ENCODE data around the gene TNNI2. TPM values are rescaled to one million over a fixed set of nuclear protein-coding genes. Genes with fewer than 3 reads are reported as not detected.

TNNI2 gene
- total RNA-seq, 1 donor from 2014 or later, result not detected

GRCh38 chr11:1832920-1833295 is 5.9 kb upstream of the TNNI2 start:
- no peak for DNase-seq (ENCODE audit: low read depth, low spot score)

DNA sequence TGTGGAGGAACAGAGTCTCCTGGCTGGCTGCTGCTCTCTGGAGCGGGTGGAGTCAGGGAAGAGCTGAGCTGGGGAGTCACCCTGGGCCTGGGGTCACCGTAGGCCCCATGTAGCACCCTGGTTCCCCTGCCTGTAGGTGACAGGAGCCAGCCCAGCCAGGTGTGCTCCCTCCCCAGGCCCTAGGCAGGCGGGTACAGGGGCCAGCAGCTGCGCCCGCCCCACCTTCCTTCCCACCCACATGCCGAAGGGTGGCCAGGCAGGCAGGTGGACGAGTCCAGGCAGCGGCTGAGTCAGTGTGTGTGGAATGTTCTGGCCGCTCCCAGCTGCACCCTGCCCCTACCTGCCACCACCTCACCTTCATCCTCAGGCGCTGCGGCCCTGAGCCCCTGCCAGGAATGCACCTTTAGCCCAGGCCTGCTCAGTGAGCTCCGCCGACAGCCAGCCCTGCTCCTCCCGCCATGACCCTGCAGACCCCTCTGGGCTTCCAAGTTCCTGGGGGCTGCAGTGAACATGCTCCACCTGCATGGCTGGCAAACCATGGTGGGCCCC is 4.6 kb upstream of the TNNI2 start:
- DNase-seq (ENCODE audit: low read depth, low spot score), result no peak

DNA sequence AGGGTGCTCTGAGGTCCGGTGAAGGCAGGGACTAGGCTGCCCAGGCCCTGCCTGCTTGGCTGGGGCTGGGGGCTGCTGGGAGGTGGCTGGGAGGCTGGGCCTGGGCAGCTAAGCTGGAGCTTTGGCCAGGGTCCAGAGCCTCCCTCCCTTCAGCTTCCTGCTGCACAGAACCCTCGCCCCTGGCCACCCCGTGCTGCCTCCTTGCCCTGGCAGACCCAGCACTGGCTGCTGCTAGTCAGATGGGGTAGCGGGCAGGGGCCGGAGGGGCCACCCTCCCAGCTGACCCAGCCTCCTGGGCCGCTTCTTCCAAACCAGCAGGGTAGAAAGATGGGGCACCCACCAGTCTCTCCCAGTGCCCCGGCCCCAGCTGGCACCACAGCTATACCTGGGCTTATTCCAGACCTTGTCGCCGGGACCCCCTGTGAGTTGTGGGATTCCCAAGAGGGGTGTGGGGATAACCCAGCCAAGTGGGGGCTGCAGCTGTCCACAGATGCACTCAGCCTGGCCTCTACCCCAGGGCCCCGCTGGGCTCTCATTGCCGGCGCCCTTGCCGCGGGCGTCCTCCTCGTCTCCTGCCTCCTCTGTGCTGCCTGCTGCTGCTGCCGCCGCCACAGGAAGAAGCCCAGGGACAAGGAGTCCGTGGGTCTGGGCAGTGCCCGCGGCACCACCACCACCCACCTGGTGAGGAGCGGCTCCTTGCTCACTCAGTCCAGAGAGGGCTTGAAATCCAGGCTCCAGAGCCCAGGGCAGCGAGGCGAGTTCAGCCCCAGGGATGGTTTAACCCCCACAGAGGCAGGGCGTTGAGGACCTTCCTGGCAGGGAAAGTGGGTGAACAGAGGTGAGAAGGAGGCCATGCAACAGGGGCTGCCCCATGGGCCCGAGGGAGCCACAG is 3.8 kb upstream of the TNNI2 start, which contains the start of gene SYT8:
Gene SYT8 (plus strand): TSS at position 212 of the 892 bp plus-strand sequence. CDS start 116 bp downstream, at position 328.
- no peak for DNase-seq (ENCODE audit: low read depth, low spot score)

DNA sequence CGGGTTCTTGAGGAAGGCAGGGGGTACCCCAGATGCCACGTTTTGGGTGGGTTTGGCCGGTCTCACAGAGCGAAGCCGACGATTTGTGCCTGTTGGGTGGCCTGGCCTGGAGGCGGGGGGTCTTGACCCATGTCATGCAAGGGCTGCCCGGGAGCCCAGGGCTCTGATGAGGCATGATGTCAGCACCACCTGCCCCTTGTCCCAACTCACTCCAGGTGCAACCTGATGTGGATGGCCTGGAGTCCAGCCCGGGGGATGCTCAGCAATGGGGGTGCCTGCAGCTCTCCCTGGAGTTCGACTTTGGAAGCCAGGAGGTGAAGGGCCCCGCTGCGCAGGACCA is 3.1 kb upstream of the TNNI2 start:
- DNase-seq (ENCODE audit: low read depth, low spot score), result no peak

GRCh38 chr11:1836011-1836945 is 2.5 kb upstream of the TNNI2 start:
- DNase-seq (ENCODE audit: low read depth, low spot score), result no peak

GRCh38 chr11:1837171-1838076 is 1.4 kb upstream of the TNNI2 start:
- no peak for DNase-seq (ENCODE audit: low read depth, low spot score)

- no peak for DNase-seq (ENCODE audit: low read depth, low spot score)
These were observed 730 bp upstream of the TNNI2 start for GRCh38 chr11:1838077-1838425.

GRCh38 chr11:1839204-1839923 is 583 bp downstream of the TNNI2 start:
- no peak for DNase-seq (ENCODE audit: low read depth, low spot score)

GRCh38 chr11:1839924-1840779 is 1.4 kb downstream of the TNNI2 start:
- DNase-seq (ENCODE audit: low read depth, low spot score), result no peak

GRCh38 chr11:1840780-1841480 is 2.1 kb downstream of the TNNI2 start:
- DNase-seq (ENCODE audit: low read depth, low spot score), result no peak

DNA sequence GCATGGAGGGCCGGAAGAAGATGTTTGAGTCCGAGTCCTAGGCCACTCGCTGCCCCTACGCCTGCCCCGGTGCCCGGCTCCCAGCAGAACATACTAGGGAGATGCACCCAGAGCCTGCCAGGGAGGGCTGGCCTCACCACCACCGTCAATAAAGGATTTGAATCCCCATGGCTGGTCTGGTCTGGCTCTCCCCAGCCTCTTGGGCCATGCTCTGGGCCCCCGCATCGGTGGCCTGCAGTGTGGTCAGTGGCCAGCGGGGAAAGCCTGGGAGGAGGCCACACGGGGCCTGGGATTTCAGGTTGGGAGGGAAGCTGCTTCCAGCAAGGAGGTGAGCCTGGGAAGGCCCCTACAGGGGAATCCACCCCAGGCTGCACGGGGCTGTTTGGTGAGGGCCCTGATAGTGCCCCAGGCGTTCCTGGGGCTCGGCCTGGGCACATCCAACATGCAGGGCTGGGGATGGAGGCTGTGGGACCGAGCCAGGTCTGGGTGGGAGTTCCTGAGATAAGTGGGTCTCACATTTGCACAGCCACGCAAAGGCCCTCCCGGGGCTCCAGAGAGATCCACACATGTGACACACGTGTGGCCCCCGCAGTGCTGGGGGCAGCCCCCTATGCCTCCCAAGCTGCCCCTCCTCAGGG is 2.8 kb downstream of the TNNI2 start:
- no peak for DNase-seq (ENCODE audit: low read depth, low spot score)

GRCh38 chr11:1842149-1843097 is 3.6 kb downstream of the TNNI2 start:
- no peak for DNase-seq (ENCODE audit: low read depth, low spot score)

GRCh38 chr11:1843098-1843473 is 4.3 kb downstream of the TNNI2 start:
- no peak for DNase-seq (ENCODE audit: low read depth, low spot score)

DNA sequence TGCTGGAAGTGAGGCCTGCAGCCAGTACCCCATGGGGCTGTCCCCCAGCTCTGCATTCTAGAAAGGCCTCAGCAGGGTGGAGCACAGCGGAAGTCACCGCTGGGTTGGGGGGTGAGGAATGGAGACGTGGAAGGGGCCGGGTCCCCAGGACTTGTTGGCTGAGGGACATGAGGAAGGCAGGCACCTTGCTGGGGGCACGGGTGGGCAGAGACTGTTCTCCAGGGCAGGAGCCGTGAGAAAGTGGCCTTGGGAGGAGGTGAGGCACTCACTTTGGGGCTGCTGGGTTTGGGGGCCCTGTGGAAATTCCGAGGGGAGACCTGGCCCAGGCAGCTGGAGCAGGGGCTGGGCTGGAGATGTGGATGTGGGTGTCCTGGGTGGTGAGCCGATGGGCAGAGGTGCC is 5.0 kb downstream of the TNNI2 start:
- no peak for DNase-seq (ENCODE audit: low read depth, low spot score)

DNA sequence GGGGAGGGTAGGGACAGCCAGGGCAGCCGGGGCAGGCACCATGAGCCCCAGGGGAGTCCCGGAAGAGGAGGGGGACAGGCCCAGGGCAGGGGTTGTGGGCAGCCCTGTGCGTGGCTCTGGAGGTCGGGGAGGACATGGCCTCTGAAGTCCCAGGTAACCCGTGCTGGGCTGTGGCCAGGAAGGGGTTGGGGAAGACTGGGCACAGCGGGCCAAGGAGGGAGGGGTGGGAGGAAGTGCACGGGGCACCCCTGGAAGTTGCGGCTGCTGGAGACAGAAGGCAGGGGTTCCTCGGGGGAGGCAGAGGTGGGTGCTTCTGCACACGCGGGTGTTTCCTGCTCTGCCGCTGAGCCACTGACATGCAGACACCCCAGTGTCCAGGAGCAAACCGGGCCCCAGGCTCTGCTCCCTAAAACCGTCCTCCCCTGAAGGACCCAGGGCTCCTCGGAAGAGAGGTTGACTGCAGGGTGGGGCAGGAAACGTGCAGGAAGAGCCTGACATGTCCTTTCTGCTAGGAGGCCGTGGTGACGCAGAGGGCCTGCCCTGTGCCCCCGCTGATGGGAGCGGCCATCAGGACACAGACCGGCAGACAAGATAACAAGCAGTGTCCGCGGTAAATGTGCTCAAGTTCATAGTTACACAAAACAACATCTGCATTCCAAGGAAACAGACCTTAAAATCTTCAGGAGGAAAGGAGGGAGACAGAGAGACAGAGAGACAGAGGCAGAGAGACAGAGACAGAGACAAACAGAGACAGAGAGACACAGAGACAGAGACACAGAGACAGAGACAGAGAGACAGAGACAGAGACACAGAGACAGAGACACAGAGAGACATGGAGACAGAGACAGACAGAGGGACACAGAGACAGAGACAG is 5.7 kb downstream of the TNNI2 start:
- DNase-seq (ENCODE audit: low read depth, low spot score), result no peak

GRCh38 chr11:1845095-1845429 is 6.3 kb downstream of the TNNI2 start:
- DNase-seq (ENCODE audit: low read depth, low spot score), result no peak
